SK-N-SH (cell line): ENCODE results near the gene AUTS2. TPM values are rescaled to one million over a fixed set of nuclear protein-coding genes. Genes with fewer than 3 reads are reported as not detected.
A peak's percentile ranks its signal among the peaks of the same experiment; 100 is the strongest.

Experiments
- CTCF ChIA-PET: fragments of 300-600, 350-600 bp; formaldehyde crosslinking; extraction: SDS; loops from one replicate; lab custom pipeline; 2021; lab: Yijun Ruan, JAX
- POLR2A ChIA-PET: fragments of 350-600 bp; sonication (Branson Sonifier 250); formaldehyde crosslinking; extraction: SDS; loops from one replicate; lab custom pipeline; 2020; ENCODE audit warnings: antibody characterized with exemption, inconsistent platforms; lab: Yijun Ruan, JAX
- DNase-seq: peaks from one replicate; pipeline ENCODE4 v3.0.0; 2012
- H2AFZ ChIP-seq: fragments of 200-600 bp; sonication (generic); 2 replicates; pipeline ENCODE4 v1.8.1; 2016; ENCODE audit warnings: antibody characterized with exemption, mild to moderate bottlenecking, low read depth
- H3F3A ChIP-seq: fragments of 200-600 bp; sonication (generic); replicated peaks from 2 replicates; pipeline ENCODE3; 2016; ENCODE audit warnings: antibody characterized with exemption, mild to moderate bottlenecking; ENCODE audit not compliant: insufficient read depth
- H3K27ac ChIP-seq, 2 experiments: fragments of 200-500 bp in 1 of 2; fragments of 200-600 bp in 1 of 2; sonication (Bioruptor generic) in 1 of 2; sonication (generic), shearing (Covaris generic) in 1 of 2; 2 replicates each; pipeline versions ENCODE4 v1.5.1 to v1.6.1; 2014 to 2016; ENCODE audit warnings: low read depth in 2 of 2, inconsistent platforms in 1 of 2, low read length in 1 of 2, mild to moderate bottlenecking in 1 of 2, mixed read lengths in 1 of 2
- H3K27me3 ChIP-seq: fragments of 200-600 bp; sonication (generic), shearing (Covaris generic); 2 replicates; pipeline ENCODE4 v1.6.1; 2016; ENCODE audit warnings: mixed run types; ENCODE audit not compliant: insufficient read depth
- H3K36me3 ChIP-seq, 2 experiments: fragments of 200-500 bp in 1 of 2; fragments of 200-600 bp in 1 of 2; sonication (Bioruptor generic) in 1 of 2; sonication (generic) in 1 of 2; replicated peaks in 1 of 2; 2 replicates each; pipeline versions ENCODE3 to v1.5.1; 2014 to 2016; ENCODE audit warnings: low read length in 1 of 2, mild to moderate bottlenecking in 1 of 2; ENCODE audit not compliant: insufficient read depth in 2 of 2, control insufficient read depth in 1 of 2
- H3K4me1 ChIP-seq, 2 experiments: fragments of 200-500 bp in 1 of 2; fragments of 200-600 bp in 1 of 2; sonication (Bioruptor generic) in 1 of 2; sonication (generic), shearing (Covaris generic) in 1 of 2; 2 replicates each; pipeline versions ENCODE4 v1.5.1 to v1.6.1; 2014 to 2016; ENCODE audit warnings: low read depth in 1 of 2, low read length in 1 of 2, mixed run types in 1 of 2; ENCODE audit not compliant: insufficient read depth in 2 of 2, control insufficient read depth in 1 of 2
- H3K4me2 ChIP-seq: fragments of 200-600 bp; sonication (generic), shearing (Covaris generic); 2 replicates; pipeline ENCODE4 v1.6.1; 2017; ENCODE audit warnings: mixed run types
- H3K4me3 ChIP-seq, 2 experiments: fragments of 200-500 bp in 1 of 2; fragments of 200-600 bp in 1 of 2; sonication (Bioruptor generic) in 1 of 2; sonication (generic), shearing (Covaris generic) in 1 of 2; 2 replicates each; pipeline versions ENCODE4 v1.5.1 to v1.8.1; 2014 to 2016; ENCODE audit warnings: low read depth in 2 of 2, inconsistent platforms in 1 of 2, low read length in 1 of 2, mild to moderate bottlenecking in 1 of 2, mixed read lengths in 1 of 2, moderate library complexity in 1 of 2
- H3K79me2 ChIP-seq: fragments of 200-600 bp; sonication (generic); 2 replicates; pipeline ENCODE4 v1.8.1; 2017; ENCODE audit warnings: mild to moderate bottlenecking; ENCODE audit not compliant: insufficient read depth
- H3K9ac ChIP-seq: fragments of 200-600 bp; sonication (generic); 2 replicates; pipeline ENCODE4 v1.6.1; 2017; ENCODE audit warnings: mixed run types
- H3K9me2 ChIP-seq: fragments of 200-600 bp; sonication (generic); 2 replicates; pipeline ENCODE4 v1.6.1; 2017; ENCODE audit warnings: mixed run types
- H3K9me3 ChIP-seq: fragments of 200-600 bp; sonication (generic); 2 replicates; pipeline ENCODE4 v1.6.1; 2017; ENCODE audit warnings: mixed run types, mild to moderate bottlenecking, moderate library complexity
- H4K20me1 ChIP-seq: fragments of 200-600 bp; sonication (generic); 2 replicates; pipeline ENCODE4 v1.6.1; 2017; ENCODE audit warnings: mild to moderate bottlenecking, mixed run types; ENCODE audit not compliant: insufficient read depth
- CHD2 ChIP-seq: fragments of 150-350 bp; IDR thresholded peaks from 2 replicates; pipeline ENCODE4 v1.6.1; 2018; ENCODE audit warnings: low read length; ENCODE audit not compliant: partially characterized antibody
- ELF1 ChIP-seq: IDR thresholded peaks from 2 replicates; pipeline ENCODE4 v1.4.0; 2012
- EP300 ChIP-seq, 2 experiments: IDR thresholded peaks; 2 replicates each; pipeline versions ENCODE4 v1.4.0 to v1.6.1; 2012; ENCODE audit warnings: borderline replicate concordance in 1 of 2, low read depth in 1 of 2, low read length in 1 of 2
- EZH2phosphoT487 ChIP-seq: fragments of 200-600 bp; sonication (generic); IDR thresholded peaks from 2 replicates; pipeline ENCODE4 v1.6.1; 2017; ENCODE audit warnings: low read depth, mixed run types, mild to moderate bottlenecking, antibody characterized with exemption, moderate library complexity, borderline replicate concordance
- FOSL2 ChIP-seq: IDR thresholded peaks from 2 replicates; pipeline ENCODE4 v1.4.0; 2012; ENCODE audit warnings: low read depth, mild to moderate bottlenecking, moderate library complexity, borderline replicate concordance
- IRF3 ChIP-seq: fragments of 150-350 bp; IDR thresholded peaks from 2 replicates; pipeline ENCODE4 v1.6.1; 2016; ENCODE audit warnings: mild to moderate bottlenecking, low read depth, low read length
- JUND ChIP-seq: IDR thresholded peaks from 2 replicates; pipeline ENCODE4 v1.4.0; 2012
- POLR2AphosphoS5 ChIP-seq: IDR thresholded peaks from 2 replicates; pipeline ENCODE4 v1.6.1; 2012; ENCODE audit warnings: low read depth, low read length
- RAD21 ChIP-seq: IDR thresholded peaks from 2 replicates; pipeline ENCODE4 v1.6.1; 2012; ENCODE audit warnings: mild to moderate bottlenecking, low read length
- RCOR1 ChIP-seq: fragments of 150-350 bp; IDR thresholded peaks from 2 replicates; pipeline ENCODE4 v1.6.1; 2017; ENCODE audit warnings: antibody characterized with exemption, low read length
- TAF1 ChIP-seq: IDR thresholded peaks from 2 replicates; pipeline ENCODE4 v1.6.1; 2012; ENCODE audit warnings: low read depth, mild to moderate bottlenecking, low read length, moderate library complexity, borderline replicate concordance
- TCF12 ChIP-seq: IDR thresholded peaks from 2 replicates; pipeline ENCODE4 v1.4.0; 2012
- WGBS: methylation state at CpG from one replicate; pipeline ENCODE4 v1.1.6; 2017; ENCODE audit warnings: low lambda C conversion rate; 5-methylcytosine and 5-hydroxymethylcytosine counted together
- polyA plus RNA-seq, 3 experiments: library from polyadenylated mRNA; depleted of rRNA; stranded (reverse); fragments of >200 nt; gene quantifications; 2 replicates each; pipeline ENCODE4 v1.2.3, GENCODE V29; 2012
- TF ChIP-seq, protein P1 (sequence below): IDR thresholded peaks from 2 replicates; pipeline ENCODE4 v1.4.0; 2012; ENCODE audit warnings: low read depth
- TF ChIP-seq, protein P2 (sequence below): IDR thresholded peaks from 2 replicates; pipeline ENCODE4; 2012

AUTS2 gene
- polyA plus RNA-seq, 1 of the 3 experiments (the other 2 are of a cell fraction): 15.6 TPM

- H3K9ac ChIP-seq: no peak overlapping the region
- H3F3A ChIP-seq: peaks cover 17% of the 10 kb centered on the region
- no peak overlapping the region for H3K4me2 ChIP-seq
- H2AFZ ChIP-seq: no peak overlapping the region
- 17% methylated on average over 3 of the region's 3 CpGs for WGBS
- H3K36me3 ChIP-seq: no peaks in the 10 kb centered on the region
- H3K9me2 ChIP-seq: no peaks in the 10 kb centered on the region
- H3K4me1 ChIP-seq: peaks cover 28 to 44% of the 10 kb centered on the region in 2 experiments
- H3K4me3 ChIP-seq: no peak overlapping the region
- POLR2A ChIA-PET: no interaction called here
- no peaks in the 10 kb centered on the region for H4K20me1 ChIP-seq
- peak overlapping the region; percentile 60 to 81 for H3K27ac ChIP-seq
- DNase-seq: peak; percentile 50
- no peaks in the 10 kb centered on the region for H3K9me3 ChIP-seq
- H3K79me2 ChIP-seq: no peaks in the 10 kb centered on the region
- CTCF ChIA-PET: interaction anchor here (0.7 to 11.1 kb wide), 7 partner anchors 9 to 395 kb away, joined by 3 to 225 read pairs (median 4); no protein-coding TSS in a partner anchor
- TF ChIP-seq IRF3 (no peak), TCF12 (peak; percentile 94), EP300 (IDR thresholded peaks at IDR 0.05; ENCODE audit: borderline replicate concordance in 1 of 2, low read depth in 1 of 2, low read length in 1 of 2) (peak; percentile 41 to 76; a peak in 3 of 4 replicates), EZH2phosphoT487 (no peak), ELF1 (peak; percentile 51; the same call in 1 of the 2 replicates), FOSL2 (peak; percentile 54; the same call in 1 of the 2 replicates), RCOR1 (peak; percentile 89), RAD21 (peak; percentile 29; the same call in 1 of the 2 replicates), JUND (peak; percentile 68), POLR2AphosphoS5 (peak; percentile 60), CHD2 (peak; percentile 40)
- TF ChIP-seq, protein P1, sequence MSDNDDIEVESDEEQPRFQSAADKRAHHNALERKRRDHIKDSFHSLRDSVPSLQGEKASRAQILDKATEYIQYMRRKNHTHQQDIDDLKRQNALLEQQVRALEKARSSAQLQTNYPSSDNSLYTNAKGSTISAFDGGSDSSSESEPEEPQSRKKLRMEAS: no peak
- TF ChIP-seq, protein P2, sequence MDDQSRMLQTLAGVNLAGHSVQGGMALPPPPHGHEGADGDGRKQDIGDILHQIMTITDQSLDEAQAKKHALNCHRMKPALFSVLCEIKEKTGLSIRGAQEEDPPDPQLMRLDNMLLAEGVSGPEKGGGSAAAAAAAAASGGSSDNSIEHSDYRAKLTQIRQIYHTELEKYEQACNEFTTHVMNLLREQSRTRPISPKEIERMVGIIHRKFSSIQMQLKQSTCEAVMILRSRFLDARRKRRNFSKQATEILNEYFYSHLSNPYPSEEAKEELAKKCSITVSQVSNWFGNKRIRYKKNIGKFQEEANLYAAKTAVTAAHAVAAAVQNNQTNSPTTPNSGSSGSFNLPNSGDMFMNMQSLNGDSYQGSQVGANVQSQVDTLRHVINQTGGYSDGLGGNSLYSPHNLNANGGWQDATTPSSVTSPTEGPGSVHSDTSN: peak; percentile 53
- H3K27me3 ChIP-seq: no peaks in the 10 kb centered on the region
These were observed 439.1 kb downstream of the AUTS2 start for GRCh38 chr7:70037171-70037933.

DNA sequence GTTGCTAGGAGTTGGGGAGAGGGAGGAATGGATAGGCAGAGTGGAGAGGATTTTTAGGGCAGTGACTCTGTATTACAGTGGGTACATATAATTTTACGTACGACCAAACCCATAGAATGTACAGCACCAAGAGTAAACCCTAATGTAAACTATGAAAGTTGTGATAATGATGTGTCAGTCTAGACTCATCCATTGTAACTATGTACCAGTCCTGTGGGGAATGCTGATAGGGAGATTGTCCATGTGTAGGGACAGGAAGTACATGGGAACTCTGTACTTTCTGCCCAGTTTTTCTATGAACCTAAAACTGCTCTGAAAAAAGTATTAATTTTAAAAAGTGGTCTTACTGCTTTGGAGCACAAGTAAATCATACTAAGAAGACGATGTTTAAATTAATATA is 441.8 kb downstream of the AUTS2 start:
- H4K20me1 ChIP-seq: no peaks in the 10 kb centered on the region
- H3K79me2 ChIP-seq: no peaks in the 10 kb centered on the region
- H3K4me2 ChIP-seq: peak overlapping the region; percentile 15; the same call in 1 of the 2 replicates
- H3K27me3 ChIP-seq: no peaks in the 10 kb centered on the region
- H3K27ac ChIP-seq: peak overlapping the region in 1 of 2 experiments; percentile 6; a peak in 1 of 4 replicates
- no peak overlapping the region for H3K4me3 ChIP-seq
- no peak overlapping the region for H2AFZ ChIP-seq
- DNase-seq: no peak
- H3K9me2 ChIP-seq: no peaks in the 10 kb centered on the region
- TF ChIP-seq ELF1 (no peak), TAF1 (no peak)
- CTCF ChIA-PET: interaction anchor here (0.8 to 11.1 kb wide), 21 partner anchors 7 to 657 kb away, joined by 3 to 225 read pairs (median 5); no protein-coding TSS in a partner anchor
- no peaks in the 10 kb centered on the region for H3K9me3 ChIP-seq
- no peaks in the 10 kb centered on the region for H3K36me3 ChIP-seq
- H3F3A ChIP-seq: peaks cover 17% of the 10 kb centered on the region
- peaks cover 28 to 62% of the 10 kb centered on the region in 2 experiments for H3K4me1 ChIP-seq
- 78% methylated on average over 3 of the region's 3 CpGs for WGBS
- H3K9ac ChIP-seq: no peak overlapping the region
- POLR2A ChIA-PET: no interaction called here
